DMS53 treated with DMSO at 0.1 percent for 48 hours (cell line): ENCODE measurements around the gene RAB3A.
"Not testable (repeated sequence)": the region's sequence is repeated elsewhere in the genome, so short reads cannot be mapped to it uniquely, and the experiment has no call there.

ENCODE experiments used
- DNase-seq: peaks from one replicate; lab custom pipeline; 2025; ENCODE audit not compliant: unreplicated experiment; lab: John Stamatoyannopoulos, UW

The RAB3A gene

GRCh38 chr19:18224525-18225354 lies 20.9 kb upstream of the RAB3A start:
- DNase-seq, result peak; percentile 83

GRCh38 chr19:18223860-18224524 lies 20.1 kb upstream of the RAB3A start:
- no peak for DNase-seq

- no peak for DNase-seq
Measured at GRCh38 chr19:18221815-18222725, 18.2 kb upstream of the RAB3A start.

GRCh38 chr19:18220632-18221275 lies 16.9 kb upstream of the RAB3A start:
- no peak for DNase-seq

GRCh38 chr19:18219911-18220631 lies 16.2 kb upstream of the RAB3A start:
- no peak for DNase-seq

GRCh38 chr19:18218600-18218999 lies 14.8 kb upstream of the RAB3A start:
- no peak for DNase-seq

GRCh38 chr19:18218159-18218558 lies 14.3 kb upstream of the RAB3A start:
- no peak for DNase-seq

GRCh38 chr19:18216789-18217188 lies 12.9 kb upstream of the RAB3A start:
- DNase-seq, result no peak

- DNase-seq, result no peak
Measured at GRCh38 chr19:18214779-18215433, 11.1 kb upstream of the RAB3A start.

GRCh38 chr19:18211683-18212082 lies 7.8 kb upstream of the RAB3A start:
- no peak for DNase-seq

- not testable (repeated sequence) for DNase-seq
Measured at GRCh38 chr19:18209912-18210311, 6.1 kb upstream of the RAB3A start.

GRCh38 chr19:18208098-18208951 lies 4.5 kb upstream of the RAB3A start:
- no peak for DNase-seq

GRCh38 chr19:18206018-18206417 lies 2.2 kb upstream of the RAB3A start:
- no peak for DNase-seq

GRCh38 chr19:18205200-18205892 lies 1.5 kb upstream of the RAB3A start:
- DNase-seq, result no peak

- peak; percentile 72 for DNase-seq
Measured at GRCh38 chr19:18204394-18205199, 755 bp upstream of the RAB3A start.

GRCh38 chr19:18203408-18203862 lies 407 bp downstream of the RAB3A start:
- no peak for DNase-seq

GRCh38 chr19:18202778-18203407 lies 949 bp downstream of the RAB3A start:
- DNase-seq, result no peak
